GM21447 (cell line): ENCODE results near the gene MCCD1.
A peak's percentile ranks its signal among the peaks of the same experiment; 100 is the strongest.
"Not testable (repeated sequence)": the region's sequence is repeated elsewhere in the genome, so short reads cannot be mapped to it uniquely, and the experiment has no call there.

Experiments
- ATAC-seq: cut with Tn5 transposase; IDR thresholded peaks from one replicate; pipeline ENCODE4 v1.9.1; 2021; ENCODE audit not compliant: unreplicated experiment

MCCD1 gene

GRCh38 chr6:31528821-31529328 lies at the start of gene MCCD1:
MCCD1 (plus strand) TSS chr6:31528962; CDS start chr6:31529015, 53 bp downstream.
- no peak for ATAC-seq

- ATAC-seq, result no peak
These were observed 49.4 kb upstream of the MCCD1 start for GRCh38 chr6:31479151-31479932.

GRCh38 chr6:31479933-31480535 lies 48.7 kb upstream of the MCCD1 start:
- ATAC-seq, result no peak

GRCh38 chr6:31480574-31480973 lies 48.2 kb upstream of the MCCD1 start:
- ATAC-seq, result no peak

- no peak for ATAC-seq
These were observed 45.4 kb upstream of the MCCD1 start for GRCh38 chr6:31483392-31483791.

- ATAC-seq, result no peak
These were observed 43.7 kb upstream of the MCCD1 start for GRCh38 chr6:31485055-31485454.

GRCh38 chr6:31486065-31486837 lies 42.5 kb upstream of the MCCD1 start:
- ATAC-seq, result not testable (repeated sequence)

GRCh38 chr6:31487674-31488073 lies 41.1 kb upstream of the MCCD1 start:
- ATAC-seq, result not testable (repeated sequence)

GRCh38 chr6:31489086-31489485 lies 39.7 kb upstream of the MCCD1 start:
- ATAC-seq, result no peak

GRCh38 chr6:31490115-31490873 lies 38.5 kb upstream of the MCCD1 start:
- no peak for ATAC-seq

- ATAC-seq, result not testable (repeated sequence)
These were observed 35.2 kb upstream of the MCCD1 start for GRCh38 chr6:31493550-31493874.

- ATAC-seq, result no peak
These were observed 34.7 kb upstream of the MCCD1 start for GRCh38 chr6:31493875-31494694.

- no peak for ATAC-seq
These were observed 33.2 kb upstream of the MCCD1 start for GRCh38 chr6:31495580-31495979.

- ATAC-seq, result not testable (repeated sequence)
These were observed 31.9 kb upstream of the MCCD1 start for GRCh38 chr6:31496826-31497225.

GRCh38 chr6:31497531-31498476 lies 31.0 kb upstream of the MCCD1 start, which contains the start of gene MICB:
MICB (plus strand) TSS chr6:31498145; CDS start chr6:31498194, 49 bp downstream.
- ATAC-seq, result peak; percentile 48

- no peak for ATAC-seq
These were observed 30.0 kb upstream of the MCCD1 start for GRCh38 chr6:31498748-31499147.

- ATAC-seq, result not testable (repeated sequence)
These were observed 29.1 kb upstream of the MCCD1 start for GRCh38 chr6:31499648-31500047.

GRCh38 chr6:31502586-31502985 lies 26.2 kb upstream of the MCCD1 start:
- ATAC-seq, result no peak

GRCh38 chr6:31509036-31509435 lies 19.7 kb upstream of the MCCD1 start:
- not testable (repeated sequence) for ATAC-seq
